ENCODE data around the gene PLEKHA7.

- TF ChIP-seq CTCF (IDR thresholded peaks at IDR 0.05) (no peak), GABPA (IDR thresholded peaks at IDR 0.05; ENCODE audit: low read depth) (no peak), SMC3 (IDR thresholded peaks at IDR 0.05; ENCODE audit: low read depth, low read length) (no peak), FOXM1 (IDR thresholded peaks at IDR 0.05; ENCODE audit: low read depth) (no peak)
Observed at GRCh38 chr11:16986434-16987204, 27.6 kb downstream of the PLEKHA7 start.
